ENCODE results near the gene COBL.

GRCh38 chr7:51315393-51316261, 982 bp downstream of the COBL start:
- TF ChIP-seq CTCF (IDR thresholded peaks at IDR 0.05; ENCODE audit: extremely low read depth in 1 of 2, insufficient read depth in 1 of 2, low read depth in 1 of 2, low read length in 2 of 2) (no peak), POLR2A (IDR thresholded peaks at IDR 0.05; ENCODE audit: low read depth, low read length) (no peak), POLR2AphosphoS5 (IDR thresholded peaks at IDR 0.05; ENCODE audit: insufficient read depth, low read depth, low read length) (no peak), MAX (IDR thresholded peaks at IDR 0.05; ENCODE audit: insufficient read depth, insufficient read length) (no peak)
